HepG2 (cell line): Measurements from ENCODE around the gene RASA1. TPM values are rescaled to one million over a fixed set of nuclear protein-coding genes. Genes with fewer than 3 reads are reported as not detected.
A peak's percentile ranks its signal among the peaks of the same experiment; 100 is the strongest.

ENCODE experiments used
- CSRNP2 ChIP-seq: sonication (generic); formaldehyde crosslinking; conservative IDR thresholded peaks from 2 replicates; pipeline ENCODE4 v1.8.0; 2022; ENCODE audit warnings: low read depth, missing genetic modification reagents
- GATAD1 ChIP-seq: IDR thresholded peaks from 2 replicates; pipeline ENCODE4 v1.6.1; 2016; ENCODE audit warnings: missing genetic modification reagents, missing compliant biosample characterization
- HNF1B ChIP-seq: sonication (generic); formaldehyde crosslinking; IDR thresholded peaks from 2 replicates; pipeline ENCODE4 v1.5.1; 2020; ENCODE audit warnings: mild to moderate bottlenecking, moderate library complexity, missing genetic modification reagents
- MXD1 ChIP-seq: sonication (generic); formaldehyde crosslinking; IDR thresholded peaks from 2 replicates; pipeline ENCODE4 v1.4.0; 2020; ENCODE audit warnings: mild to moderate bottlenecking, missing genetic modification reagents
- NCOA5 ChIP-seq: sonication (generic); formaldehyde crosslinking; IDR thresholded peaks from 2 replicates; pipeline ENCODE4 v1.4.0; 2020; ENCODE audit warnings: missing genetic modification reagents
- PRDM10 ChIP-seq: sonication (generic); formaldehyde crosslinking; IDR thresholded peaks from 2 replicates; pipeline ENCODE4 v1.4.0; 2020; ENCODE audit warnings: low read depth, missing genetic modification reagents
- RAD21 ChIP-seq: fragments of 450-650 bp; formaldehyde crosslinking; IDR thresholded peaks from 2 replicates; pipeline ENCODE4 v1.5.0; 2020; ENCODE audit warnings: mild to moderate bottlenecking
- SALL1 ChIP-seq: sonication (generic); formaldehyde crosslinking; IDR thresholded peaks from 2 replicates; pipeline ENCODE4 v1.8.0; 2022; ENCODE audit warnings: mild to moderate bottlenecking, missing genetic modification reagents
- ZBTB2 ChIP-seq: sonication (generic); formaldehyde crosslinking; IDR thresholded peaks from 2 replicates; pipeline ENCODE4 v1.8.0; 2022; ENCODE audit warnings: low read depth, missing genetic modification reagents
- ZNF382 ChIP-seq: sonication (generic); formaldehyde crosslinking; IDR thresholded peaks from 2 replicates; pipeline ENCODE4 v1.5.0; 2020; ENCODE audit warnings: missing genetic modification reagents, mild to moderate bottlenecking, borderline replicate concordance
- ZNF414 ChIP-seq: sonication (generic); formaldehyde crosslinking; IDR thresholded peaks from 2 replicates; pipeline ENCODE4 v1.5.0; 2020; ENCODE audit warnings: missing genetic modification reagents
- ZNF549 ChIP-seq: sonication (generic); formaldehyde crosslinking; IDR thresholded peaks from 2 replicates; pipeline ENCODE4 v1.5.0; 2020; ENCODE audit warnings: missing genetic modification reagents
- ZNF710 ChIP-seq: sonication (generic); formaldehyde crosslinking; IDR thresholded peaks from 2 replicates; pipeline ENCODE4 v1.5.0; 2020; ENCODE audit warnings: mild to moderate bottlenecking, missing genetic modification reagents, borderline replicate concordance
- ZNF773 ChIP-seq: sonication (generic); formaldehyde crosslinking; IDR thresholded peaks from 2 replicates; pipeline ENCODE4 v1.4.0; 2020; ENCODE audit warnings: missing genetic modification reagents, borderline replicate concordance
- ZNF839 ChIP-seq: sonication (generic); formaldehyde crosslinking; IDR thresholded peaks from 2 replicates; pipeline ENCODE4 v1.4.0; 2020; ENCODE audit warnings: missing genetic modification reagents, mild to moderate bottlenecking, borderline replicate concordance
- ZSCAN31 ChIP-seq: sonication (generic); formaldehyde crosslinking; IDR thresholded peaks from 2 replicates; pipeline ENCODE4 v1.5.0; 2020; ENCODE audit warnings: low read depth, mild to moderate bottlenecking, missing genetic modification reagents
- polyA plus RNA-seq, 8 experiments: library from polyadenylated mRNA; depleted of rRNA in 3 of 8; stranded (reverse) in 7 of 8; unstranded in 1 of 8; fragments of >200 nt; fragmentation: Illumina TruSeq in 4 of 8; extraction: Trizol in 4 of 8; gene quantifications; 2 replicates each; pipeline versions ENCODE4 v1.2.1 to v1.2.3, GENCODE V29; 2011 to 2016; ENCODE audit warnings: low read depth in 4 of 8, missing spikeins in 1 of 8, mixed read lengths in 1 of 8; ENCODE audit not compliant: insufficient read depth in 1 of 8
- total RNA-seq, 5 experiments: library from RNA; depleted of rRNA; stranded (reverse); fragments of >200 nt; fragmentation: Illumina TruSeq; extraction: Trizol; gene quantifications; 2 replicates each; pipeline ENCODE4 v1.2.3, GENCODE V29; 2016; ENCODE audit warnings: low read depth in 1 of 5

The RASA1 gene
- total and polyA plus RNA-seq, 2 of the 13 experiments (the other 11 are each of a cell fraction or from before 2014, with no cell fraction given), result 19.5 to 20.5 TPM

- no peak for TF ChIP-seq HNF1B (CRISPR knock-in tag)
- TF ChIP-seq ZNF382, result no peak
- no peak for TF ChIP-seq SALL1
- TF ChIP-seq ZSCAN31, result no peak
- no peak for TF ChIP-seq ZNF839
- TF ChIP-seq ZNF710, result peak; percentile 52; the same call in 1 of the 2 replicates
- no peak; the same call in 1 of the 2 replicates for TF ChIP-seq RAD21
- no peak; the same call in 1 of the 2 replicates for TF ChIP-seq GATAD1
- TF ChIP-seq MXD1 (CRISPR knock-in tag), result no peak
- TF ChIP-seq ZNF773, result no peak
- no peak; the same call in 1 of the 2 replicates for TF ChIP-seq ZNF414 (CRISPR knock-in tag)
- no peak for TF ChIP-seq NCOA5 (CRISPR knock-in tag)
- no peak for TF ChIP-seq ZNF549
- TF ChIP-seq PRDM10 (CRISPR knock-in tag), result no peak
- no peak for TF ChIP-seq CSRNP2
- TF ChIP-seq ZBTB2 (CRISPR knock-in tag), result no peak
These were observed 665 bp downstream of the RASA1 start (continued) for GRCh38 chr5:87268126-87268969.
